GM12892 (cell line): ENCODE data around the gene SLC39A3.

Source experiments
- POLR2A ChIP-seq: IDR thresholded peaks from 2 replicates; pipeline ENCODE4 v1.6.1; 2011; ENCODE audit warnings: low read depth, low read length, control low read depth
- POLR2AphosphoS5 ChIP-seq: IDR thresholded peaks from 2 replicates; pipeline ENCODE4 v1.6.1; 2011; ENCODE audit warnings: low read depth, low read length, control low read depth

DNA sequence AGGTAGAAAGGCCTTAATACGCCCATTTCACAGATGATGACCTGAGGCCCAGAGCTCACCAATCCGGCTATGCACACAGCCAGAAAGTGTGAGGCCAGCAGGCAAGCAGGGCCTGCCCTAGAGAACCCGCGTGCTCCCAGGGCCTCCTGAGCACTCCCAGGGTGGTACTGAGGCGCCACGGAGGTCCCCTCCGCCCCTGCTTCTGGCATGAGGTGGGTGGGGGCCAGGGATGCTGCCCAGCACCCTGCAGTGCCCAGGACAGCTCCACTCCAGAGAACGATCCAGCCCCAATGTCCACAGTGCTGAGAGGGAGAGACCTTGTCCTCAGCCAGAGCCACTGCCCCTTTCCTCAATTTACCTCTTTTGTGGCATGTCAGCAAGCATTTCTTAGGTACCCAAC lies 29.4 kb upstream of the SLC39A3 start:
- TF ChIP-seq POLR2AphosphoS5 = no peak
- TF ChIP-seq POLR2A = no peak
